Gastroesophageal sphincter (tissue), 4 donors: Measurements from ENCODE around the gene RAP2B. TPM values are rescaled to one million over a fixed set of nuclear protein-coding genes. Genes with fewer than 3 reads are reported as not detected.

ENCODE experiments used
- ATAC-seq: fragments of 150-250 bp; one replicate; pipeline ENCODE4 v1.9.1; 2016; ENCODE audit warnings: mild to moderate bottlenecking, moderate library complexity
- H3K27ac ChIP-seq, 4 donors: fragments of 200-600 bp; sonication (generic) in 3 of 4; 1 replicate in 3 of 4; 2 replicates in 1 of 4; pipeline ENCODE4 v1.5.1; 2016 to 2019
- H3K27me3 ChIP-seq: fragments of 200-600 bp; sonication (generic); one replicate; pipeline ENCODE4 v1.5.1; 2019
- H3K36me3 ChIP-seq, 2 donors: fragments of 200-600 bp; sonication (generic); one replicate each; pipeline ENCODE4 v1.5.1; 2019; ENCODE audit warnings: control low read depth in 1 of 2
- H3K4me1 ChIP-seq, 3 donors: fragments of 200-600 bp; sonication (generic); 1 replicate in 2 of 3; 2 replicates in 1 of 3; pipeline ENCODE4 v1.5.1; 2016 to 2019; ENCODE audit warnings: control low read depth in 2 of 3
- H3K4me3 ChIP-seq, 2 donors: fragments of 200-600 bp; sonication (generic); one replicate each; pipeline ENCODE4 v1.5.1; 2019; ENCODE audit warnings: mild to moderate bottlenecking in 1 of 2, moderate library complexity in 1 of 2
- H3K9me3 ChIP-seq, 3 donors: fragments of 200-600 bp; sonication (generic); one replicate each; pipeline ENCODE4 v1.5.1; 2017 to 2019; ENCODE audit warnings: control low read depth in 2 of 3
- EP300 ChIP-seq: sonication (generic); formaldehyde crosslinking; IDR thresholded peaks from one replicate; pipeline ENCODE4 v1.6.1; 2017; ENCODE audit warnings: antibody characterized with exemption, mild to moderate bottlenecking
- POLR2A ChIP-seq, 2 donors: fragments of 450-650 bp; IDR thresholded peaks; one replicate each; pipeline ENCODE4 v1.6.1; 2017; ENCODE audit warnings: antibody characterized with exemption in 2 of 2, mild to moderate bottlenecking in 2 of 2, moderate library complexity in 1 of 2
- POLR2AphosphoS5 ChIP-seq: sonication (generic); formaldehyde crosslinking; IDR thresholded peaks from one replicate; pipeline ENCODE4 v1.6.1; 2017; ENCODE audit warnings: antibody characterized with exemption
- WGBS, 2 donors: methylation state at CpG; one replicate each; pipeline ENCODE4 v1.1.5; 2018; ENCODE audit warnings: low coverage in 1 of 2; 5-methylcytosine and 5-hydroxymethylcytosine counted together
- total RNA-seq, 4 donors: library from RNA; depleted of rRNA; stranded (reverse); fragments of >200 nt; gene quantifications; one replicate each; pipeline ENCODE4 v1.1.0, GENCODE V29; 2016
- TF ChIP-seq, protein P1 (sequence below), 4 experiments: fragments of 200-600 bp in 2 of 4; fragments of 450-650 bp in 2 of 4; sonication (generic) in 1 of 4; IDR thresholded peaks; one replicate each; pipeline ENCODE4 v1.5.1; 2017 to 2019; ENCODE audit warnings: antibody characterized with exemption in 4 of 4, mild to moderate bottlenecking in 2 of 4, moderate library complexity in 2 of 4

Gene RAP2B
- total RNA-seq, 4 donors from 2014 or later = 11.5 to 14.7 (median 13.5) TPM

DNA sequence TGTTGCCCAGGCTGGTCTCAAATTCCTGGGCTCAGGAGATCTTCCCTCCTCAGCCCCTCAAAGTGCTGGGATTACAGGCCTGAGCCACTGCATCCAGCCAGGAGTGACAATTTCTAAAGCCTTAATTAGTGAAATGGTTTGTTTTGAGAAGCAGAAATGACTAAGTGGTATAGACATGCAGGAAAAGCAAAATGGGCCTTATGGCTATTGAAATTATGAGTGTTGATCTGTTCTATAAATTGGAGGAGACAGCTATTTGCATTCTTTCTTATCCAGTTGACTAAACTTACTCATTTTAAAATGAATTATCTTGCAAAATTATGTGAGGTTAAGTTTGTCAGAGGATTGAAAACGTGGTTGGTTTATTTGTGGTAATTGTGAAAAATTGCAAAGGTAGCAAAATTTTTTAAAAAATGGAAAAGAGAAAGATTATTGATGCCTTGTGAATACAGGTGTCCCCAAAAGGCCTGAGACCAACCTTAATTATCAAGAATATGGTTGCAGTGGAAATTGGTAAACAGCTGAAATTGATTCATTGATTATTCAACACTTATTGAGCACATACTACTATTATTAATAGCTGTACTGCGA is 7.9 kb downstream of the RAP2B start:
- Histone ChIP-seq H3K4me1 (peaks cover 3 to 38% (median 7%) of the 10 kb centered on the region in 3 donors), H3K9me3 (no peaks in the 10 kb centered on the region), H3K36me3 (peaks cover 0 to 7% of the 10 kb centered on the region in 2 donors), H3K27ac (no peak overlapping the region), H3K27me3 (no peaks in the 10 kb centered on the region), H3K4me3 (no peak overlapping the region)
- TF ChIP-seq, protein P1, sequence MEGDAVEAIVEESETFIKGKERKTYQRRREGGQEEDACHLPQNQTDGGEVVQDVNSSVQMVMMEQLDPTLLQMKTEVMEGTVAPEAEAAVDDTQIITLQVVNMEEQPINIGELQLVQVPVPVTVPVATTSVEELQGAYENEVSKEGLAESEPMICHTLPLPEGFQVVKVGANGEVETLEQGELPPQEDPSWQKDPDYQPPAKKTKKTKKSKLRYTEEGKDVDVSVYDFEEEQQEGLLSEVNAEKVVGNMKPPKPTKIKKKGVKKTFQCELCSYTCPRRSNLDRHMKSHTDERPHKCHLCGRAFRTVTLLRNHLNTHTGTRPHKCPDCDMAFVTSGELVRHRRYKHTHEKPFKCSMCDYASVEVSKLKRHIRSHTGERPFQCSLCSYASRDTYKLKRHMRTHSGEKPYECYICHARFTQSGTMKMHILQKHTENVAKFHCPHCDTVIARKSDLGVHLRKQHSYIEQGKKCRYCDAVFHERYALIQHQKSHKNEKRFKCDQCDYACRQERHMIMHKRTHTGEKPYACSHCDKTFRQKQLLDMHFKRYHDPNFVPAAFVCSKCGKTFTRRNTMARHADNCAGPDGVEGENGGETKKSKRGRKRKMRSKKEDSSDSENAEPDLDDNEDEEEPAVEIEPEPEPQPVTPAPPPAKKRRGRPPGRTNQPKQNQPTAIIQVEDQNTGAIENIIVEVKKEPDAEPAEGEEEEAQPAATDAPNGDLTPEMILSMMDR (IDR thresholded peaks at IDR 0.05) = no peak
- no peak for TF ChIP-seq POLR2A (IDR thresholded peaks at IDR 0.05)
- no peak for ATAC-seq
- 90 to 100% methylated on average over 1 to 2 of the region's 2 CpGs for WGBS, 2 donors

DNA sequence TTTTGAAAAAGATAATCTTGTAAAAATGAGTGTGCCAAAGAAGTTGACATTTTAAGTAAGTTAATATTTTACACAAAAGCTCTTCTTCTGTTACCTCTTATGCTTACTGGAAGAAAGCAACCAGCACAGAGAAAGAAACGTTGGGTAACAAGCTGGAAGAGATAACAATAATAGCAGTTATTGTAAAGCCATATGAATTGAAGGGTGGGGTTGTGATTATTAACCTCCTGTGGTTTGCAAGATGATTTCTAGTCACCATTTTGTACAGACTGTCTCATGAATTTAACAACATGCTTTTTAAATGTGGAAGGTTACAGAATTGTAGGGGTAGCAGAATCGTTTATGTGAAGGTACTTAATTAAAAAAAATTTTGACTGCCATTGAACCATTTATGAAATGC is 9.2 kb downstream of the RAP2B start:
- WGBS, 2 donors = 54 to 80% methylated on average over 2 of the region's 2 CpGs
- no peak overlapping the region for H3K4me3 ChIP-seq
- H3K27ac ChIP-seq = no peak overlapping the region
- peaks cover 0 to 7% of the 10 kb centered on the region in 2 donors for H3K36me3 ChIP-seq
- H3K9me3 ChIP-seq = no peaks in the 10 kb centered on the region
- TF ChIP-seq POLR2AphosphoS5 (no peak), POLR2A (IDR thresholded peaks at IDR 0.05) (no peak), EP300 (no peak)
- TF ChIP-seq, protein P1 (IDR thresholded peaks at IDR 0.05) = no peak
- H3K27me3 ChIP-seq = no peaks in the 10 kb centered on the region
- peaks cover under 1 to 24% (median 1%) of the 10 kb centered on the region in 3 donors for H3K4me1 ChIP-seq
- no peak for ATAC-seq

- no peak for ATAC-seq
- TF ChIP-seq POLR2A (IDR thresholded peaks at IDR 0.05) = no peak
- TF ChIP-seq EP300 = no peak
- no peak for TF ChIP-seq POLR2AphosphoS5
- TF ChIP-seq, protein P1 (IDR thresholded peaks at IDR 0.05) = no peak
- Histone ChIP-seq H3K4me1 (peaks cover 0 to 18% (median 0%) of the 10 kb centered on the region in 3 donors), H3K9me3 (no peaks in the 10 kb centered on the region), H3K27me3 (no peaks in the 10 kb centered on the region), H3K4me3 (no peak overlapping the region), H3K36me3 (peaks cover 0 to 7% of the 10 kb centered on the region in 2 donors), H3K27ac (no peak overlapping the region)
- WGBS, 2 donors = 84 to 93% methylated on average over 4 of the region's 4 CpGs
Observed at GRCh38 chr3:153171918-153172317, 9.9 kb downstream of the RAP2B start.

GRCh38 chr3:153172796-153173757 is 11.1 kb downstream of the RAP2B start:
- 91 to 100% methylated on average over 2 to 14 of the region's 19 CpGs for WGBS, 2 donors
- Histone ChIP-seq H3K27ac (no peak overlapping the region), H3K9me3 (no peaks in the 10 kb centered on the region), H3K4me3 (no peak overlapping the region), H3K36me3 (peaks cover 0 to 7% of the 10 kb centered on the region in 2 donors), H3K27me3 (no peaks in the 10 kb centered on the region), H3K4me1 (peaks cover 0 to 6% (median 0%) of the 10 kb centered on the region in 3 donors)
- no peak for TF ChIP-seq EP300
- TF ChIP-seq, protein P1 (IDR thresholded peaks at IDR 0.05) = no peak
- no peak for TF ChIP-seq POLR2A (IDR thresholded peaks at IDR 0.05)
- no peak for TF ChIP-seq POLR2AphosphoS5
- ATAC-seq = no peak
